Colon (tissue), 2 donors: ENCODE data around the gene UMAD1.
"Not testable (repeated sequence)": the region's sequence is repeated elsewhere in the genome, so short reads cannot be mapped to it uniquely, and the experiment has no call there.

Experiments
- FAIRE-seq: peaks from 2 replicates; lab custom pipeline; 2012; peaks lifted over from hg19 to GRCh38; lab: Jason Lieb, UNC
- donor health status: control.
- donor health status: control.

Gene UMAD1

DNA sequence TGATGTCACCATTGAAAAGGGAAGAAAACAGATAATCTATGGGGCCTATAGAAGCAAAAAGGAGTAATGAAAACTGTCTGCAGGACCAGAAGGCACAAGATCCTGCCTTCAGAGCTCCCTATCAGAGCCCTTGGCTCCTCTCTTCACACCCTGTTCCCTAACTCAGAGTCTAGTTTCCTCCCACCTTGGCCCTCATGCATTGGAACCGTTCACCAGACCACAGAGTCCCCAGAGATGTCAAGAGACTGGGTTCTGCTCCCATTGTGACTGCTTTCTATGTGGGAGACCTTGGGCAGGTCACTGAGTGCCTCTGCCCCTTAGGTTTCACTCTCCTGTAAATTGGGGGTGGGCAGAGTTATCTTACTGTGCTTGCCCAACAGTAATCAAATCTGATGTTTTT, 158.0 kb downstream of the UMAD1 start:
- no peak for FAIRE-seq

DNA sequence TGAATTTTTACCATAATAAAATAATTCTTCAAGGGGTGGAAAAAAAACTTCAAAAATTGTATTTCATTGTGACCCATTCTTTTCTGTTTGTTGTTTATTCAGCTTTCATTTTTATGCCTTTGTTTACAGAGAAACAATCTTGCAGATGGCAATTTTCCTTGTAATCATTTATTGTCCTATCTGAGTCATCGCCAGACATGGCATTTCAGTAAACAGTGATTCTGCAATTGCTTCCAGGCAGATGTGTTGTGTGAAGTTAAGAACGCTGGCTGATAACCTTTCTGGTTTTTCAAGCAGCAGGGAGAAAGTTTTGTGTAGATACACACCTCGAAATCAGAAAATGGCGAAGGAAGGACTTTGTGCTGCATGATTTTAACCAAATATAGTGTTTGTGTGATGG, 158.6 kb downstream of the UMAD1 start:
- no peak for FAIRE-seq

DNA sequence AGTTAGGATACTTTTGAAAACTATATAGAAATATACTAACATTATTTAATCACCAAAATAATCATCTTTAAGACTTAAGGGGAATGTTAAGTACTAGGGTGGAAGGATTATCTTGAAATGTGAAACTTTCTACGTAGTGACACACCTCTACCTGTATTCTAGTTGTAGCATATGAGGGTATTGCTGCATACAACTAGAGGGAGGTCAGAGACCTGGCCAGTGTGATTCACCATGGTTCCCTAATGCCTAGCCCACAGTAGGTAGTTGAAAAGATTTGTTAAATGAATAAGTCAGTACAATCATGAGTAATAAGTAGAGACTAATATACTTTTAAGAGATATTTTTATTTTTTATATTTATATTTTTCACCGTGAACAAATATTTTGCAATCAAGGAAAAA, 162.0 kb downstream of the UMAD1 start:
- no peak for FAIRE-seq

DNA sequence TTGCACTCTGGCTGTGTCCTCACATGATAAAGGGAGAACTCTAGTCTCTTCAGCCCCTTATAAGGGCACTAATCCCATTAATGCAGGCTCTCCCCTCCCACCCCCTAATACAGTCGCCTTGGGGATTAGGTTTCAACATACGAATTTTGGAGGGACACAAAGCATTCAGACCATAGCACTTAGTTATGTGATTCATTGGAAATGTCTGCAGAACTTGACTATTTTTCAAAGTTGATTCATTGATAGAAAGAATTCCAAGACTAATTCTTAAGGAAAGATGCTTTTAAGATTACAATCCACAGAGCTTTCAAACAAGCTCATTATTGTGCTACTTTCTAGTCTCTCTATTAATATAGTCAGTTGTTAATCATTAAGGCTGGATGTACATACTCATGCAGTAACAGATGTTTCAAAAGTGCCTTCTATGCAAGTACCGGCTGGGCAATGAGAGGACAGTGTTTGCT, 163.2 kb downstream of the UMAD1 start:
- FAIRE-seq = no peak

DNA sequence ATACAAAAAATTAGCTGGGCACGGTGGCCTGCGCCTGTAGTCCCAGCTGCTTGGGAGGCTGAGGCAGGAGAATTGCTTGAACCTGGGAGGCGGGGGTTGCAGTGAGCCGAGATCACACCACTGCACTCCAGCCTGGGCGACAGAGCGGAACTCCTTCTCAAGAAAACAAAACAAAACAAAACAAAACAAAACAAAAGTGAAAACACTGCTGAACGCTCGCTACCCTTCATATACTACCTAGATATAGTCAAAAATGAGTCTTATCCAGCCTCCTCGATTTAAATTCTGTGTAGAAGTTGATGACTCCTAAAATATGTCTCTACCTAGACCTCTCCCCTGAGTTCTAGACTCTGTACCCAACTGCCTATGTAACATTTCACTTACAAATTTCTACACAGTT, 164.3 kb downstream of the UMAD1 start:
- not testable (repeated sequence) for FAIRE-seq

DNA sequence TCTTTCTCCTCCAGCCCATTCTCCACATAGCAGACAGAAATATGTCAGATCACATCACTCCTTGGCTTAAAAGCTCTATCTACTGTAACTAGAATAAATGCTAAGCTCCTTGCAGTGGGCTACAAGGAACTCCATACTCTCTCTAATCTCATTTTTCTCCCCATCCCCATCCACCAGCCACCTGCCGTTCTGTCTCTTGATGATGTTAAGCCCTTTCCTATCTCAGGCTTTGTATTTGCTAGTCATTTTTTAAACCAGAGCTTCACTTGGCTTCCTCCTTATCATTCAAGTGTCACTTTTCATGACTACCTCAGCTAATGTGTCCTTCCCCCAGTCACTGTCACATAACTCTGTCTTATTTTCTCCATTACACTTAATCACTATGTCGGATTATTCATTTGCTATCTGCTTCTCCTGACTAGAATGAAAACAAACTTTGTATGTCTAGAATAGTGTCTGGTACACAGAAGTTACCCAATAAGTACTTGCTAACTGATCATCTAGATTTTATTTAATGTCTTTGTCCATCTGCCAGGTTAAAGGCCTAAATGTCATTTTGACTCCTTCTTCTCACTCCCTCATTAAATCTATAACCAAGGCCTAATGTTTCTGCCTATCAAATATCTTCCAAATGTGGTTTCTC, 165.1 kb downstream of the UMAD1 start:
- no peak for FAIRE-seq

DNA sequence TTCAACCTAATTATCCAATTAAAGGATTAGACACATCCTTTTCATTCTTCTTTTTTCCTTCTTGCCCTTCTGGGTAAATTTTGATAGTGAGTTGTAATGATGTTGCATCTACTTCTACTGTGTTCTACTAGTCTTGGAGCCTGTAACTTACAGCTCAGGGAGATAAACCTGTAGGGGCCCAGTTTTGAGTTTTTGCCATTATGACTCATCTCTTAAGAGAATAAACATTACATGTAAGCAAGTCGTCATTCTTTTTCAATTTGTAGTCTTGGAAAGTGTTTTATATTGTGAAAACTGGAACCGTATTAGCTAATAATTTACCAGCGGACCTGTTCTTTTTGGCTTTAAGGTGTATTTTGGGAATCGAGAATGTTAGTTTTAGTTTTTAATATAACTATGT, 167.6 kb downstream of the UMAD1 start:
- no peak for FAIRE-seq

DNA sequence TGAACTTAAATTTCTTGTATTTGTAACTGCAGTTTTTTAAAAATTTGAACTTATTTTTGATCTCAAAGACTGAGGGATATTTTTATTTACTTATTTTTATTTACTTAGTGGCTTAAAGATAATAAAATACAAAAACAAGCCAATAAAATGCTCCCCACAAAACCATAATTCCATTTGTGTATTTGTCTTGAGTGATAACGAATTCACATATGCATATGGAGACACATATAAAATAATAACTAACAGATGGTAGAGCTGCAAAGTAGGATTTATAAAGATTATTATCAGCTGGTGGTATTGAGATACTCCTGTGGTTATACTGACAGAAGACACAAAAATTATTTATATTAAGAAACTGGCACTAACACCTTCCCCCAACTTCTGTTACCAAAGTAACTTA, 168.1 kb downstream of the UMAD1 start:
- FAIRE-seq = no peak

DNA sequence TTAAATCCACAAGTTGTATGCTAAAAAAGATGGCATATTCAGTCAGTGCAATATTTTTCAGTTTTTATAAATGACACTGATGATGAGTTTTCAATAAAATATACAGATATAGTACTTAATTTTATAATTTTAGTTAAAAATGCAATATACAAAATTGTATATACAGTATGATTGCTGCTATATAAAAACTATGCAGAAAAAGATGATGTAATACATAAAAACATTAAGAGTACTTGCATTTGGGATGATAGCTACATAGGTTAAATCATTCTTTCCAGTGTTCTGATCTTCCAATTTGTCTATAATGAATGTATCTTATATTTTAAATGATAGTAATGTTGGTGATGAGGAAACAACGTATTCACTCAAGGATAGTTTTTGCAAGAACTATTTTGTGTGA, 169.8 kb downstream of the UMAD1 start:
- no peak for FAIRE-seq

DNA sequence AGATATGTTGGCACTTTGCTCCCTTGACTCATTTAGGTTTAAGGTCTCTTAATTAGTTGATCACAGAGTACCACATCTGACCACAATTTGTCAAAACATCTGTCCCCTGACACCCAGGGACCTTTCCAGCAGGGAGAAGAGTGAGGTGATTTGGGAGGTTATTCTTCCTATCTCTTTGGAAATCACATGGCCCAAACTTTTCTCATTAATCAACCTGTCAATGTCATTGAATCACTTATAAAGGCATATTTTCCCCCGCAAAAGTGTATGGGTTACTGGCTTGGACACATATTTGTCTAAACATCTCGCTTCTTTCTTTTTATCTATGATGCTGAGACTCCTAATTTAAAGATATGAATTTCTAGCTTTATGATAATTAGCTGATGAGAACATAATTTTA, 170.3 kb downstream of the UMAD1 start:
- no peak for FAIRE-seq

DNA sequence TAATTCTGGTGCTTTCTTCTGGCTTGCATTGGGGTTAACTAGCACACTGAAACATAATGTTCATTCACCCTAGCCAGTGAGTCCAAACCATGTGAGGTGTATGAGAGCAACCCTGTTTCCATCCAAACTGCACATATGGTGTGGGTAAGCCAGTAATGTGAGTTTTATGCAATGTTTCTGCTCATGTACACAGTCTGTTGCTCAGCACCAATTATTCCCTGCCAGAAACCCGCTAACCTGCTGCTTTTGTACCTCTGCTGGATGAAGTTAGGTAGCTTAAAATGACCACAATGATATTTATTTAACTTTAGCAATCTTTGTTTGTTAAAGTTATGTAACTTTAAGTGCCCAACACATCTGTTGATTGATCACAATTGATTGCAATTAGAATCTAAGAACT, 171.6 kb downstream of the UMAD1 start:
- no peak for FAIRE-seq

DNA sequence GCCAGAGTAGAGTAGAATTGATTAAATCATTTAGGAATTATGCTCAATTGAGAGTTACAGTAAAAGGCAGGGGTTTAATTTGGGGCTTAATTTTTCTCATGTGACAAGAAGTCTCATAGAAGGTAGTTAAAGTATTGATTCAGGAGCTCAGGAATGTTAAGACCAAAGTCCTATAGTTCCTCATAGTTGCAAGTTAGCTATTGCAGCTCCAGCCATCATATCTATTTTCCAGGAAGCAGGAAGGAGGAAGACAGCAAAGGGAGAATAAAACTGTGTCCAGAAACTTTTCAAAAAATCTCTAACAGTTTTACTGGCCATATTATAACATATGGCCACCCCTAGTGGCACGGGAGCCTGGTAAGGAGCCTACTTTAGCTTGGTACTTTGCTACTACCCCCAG, 174.8 kb downstream of the UMAD1 start:
- no peak for FAIRE-seq

DNA sequence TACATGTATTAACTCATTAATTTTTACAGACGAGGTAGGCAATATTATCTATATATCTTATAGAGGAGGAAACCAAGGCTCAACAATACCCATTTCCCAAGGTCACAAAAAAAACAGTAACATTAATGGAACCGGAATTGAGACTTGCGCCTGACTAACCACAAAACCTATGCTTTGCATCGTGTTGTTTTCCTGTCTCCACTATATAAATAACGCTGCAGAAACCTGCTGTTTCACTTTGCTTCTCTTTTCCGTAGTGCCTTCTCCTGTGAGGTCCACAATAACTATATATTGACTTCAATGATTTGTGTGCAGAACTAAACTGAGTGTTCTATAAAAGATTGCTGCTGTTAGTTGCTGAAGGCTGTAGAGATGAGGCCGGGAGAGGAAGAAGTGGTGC, 175.5 kb downstream of the UMAD1 start:
- no peak for FAIRE-seq

DNA sequence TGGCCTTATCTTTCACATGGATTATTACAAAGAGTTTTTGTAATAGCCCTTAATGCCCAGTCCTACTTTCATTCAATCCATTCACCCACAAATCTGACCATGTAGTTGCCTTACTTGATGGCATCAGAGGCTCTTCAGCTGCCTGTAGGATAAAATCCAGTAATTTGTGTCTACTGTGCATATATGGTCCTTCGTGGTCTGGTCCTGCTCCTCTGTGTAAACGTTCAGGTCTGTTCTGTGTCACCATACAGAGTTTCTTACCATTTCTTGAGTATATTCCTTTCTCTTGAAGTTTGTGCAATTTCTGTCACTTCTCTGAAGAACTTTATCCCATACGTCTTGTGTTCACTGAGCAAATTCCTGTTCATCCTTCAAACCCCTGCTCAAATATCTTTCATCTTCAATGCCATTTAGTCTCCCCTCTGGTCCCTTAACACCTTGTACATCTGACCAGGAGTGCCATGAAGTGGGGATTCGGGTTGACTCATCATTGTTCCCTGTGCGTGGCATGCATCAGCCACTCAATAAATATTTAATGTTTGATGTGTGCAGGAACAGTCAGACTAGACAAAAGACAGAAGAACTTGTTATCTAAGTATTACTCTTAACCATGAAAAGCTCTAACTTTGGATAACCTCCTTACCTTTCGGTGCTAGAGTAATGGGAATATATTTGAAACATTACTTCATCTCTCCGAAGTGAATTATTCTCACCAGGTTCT, 176.4 kb downstream of the UMAD1 start:
- FAIRE-seq = no peak

DNA sequence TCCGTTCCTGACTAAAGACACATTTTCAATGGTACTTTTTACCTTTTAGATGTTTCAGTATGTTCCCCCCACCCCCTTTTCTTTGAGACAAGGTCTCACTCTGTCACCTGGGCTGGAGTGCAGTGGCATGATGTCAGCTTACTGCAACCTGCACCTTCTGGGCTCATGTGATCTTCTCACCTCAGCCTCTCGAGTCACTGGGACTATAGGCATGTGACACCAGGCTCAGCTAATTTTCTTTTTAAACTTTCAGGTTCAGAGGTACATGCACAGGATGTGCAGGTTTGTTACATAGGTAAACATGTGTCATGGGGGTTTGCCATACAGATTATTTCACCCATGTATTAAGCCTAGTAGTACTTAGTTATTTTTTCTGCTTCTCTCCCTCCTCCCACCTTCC, 177.2 kb downstream of the UMAD1 start:
- FAIRE-seq = no peak

DNA sequence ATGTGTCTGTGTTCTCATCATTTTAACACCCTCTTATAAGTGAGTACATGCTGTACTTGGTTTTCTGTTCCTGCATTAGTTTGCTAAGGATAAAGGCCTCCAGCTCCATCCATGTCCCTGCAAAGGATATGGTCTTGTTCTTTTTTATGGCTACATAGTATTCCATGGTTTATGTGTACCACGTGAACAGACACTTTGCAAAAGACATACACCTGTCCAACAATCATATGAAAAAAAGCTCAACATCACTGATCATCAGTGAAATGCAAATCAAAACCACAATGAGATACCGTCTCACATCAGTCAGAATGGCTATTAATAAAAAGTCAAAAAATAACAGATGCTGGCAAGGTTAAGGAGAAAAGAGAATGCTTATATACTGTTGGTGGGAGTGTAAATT, 177.6 kb downstream of the UMAD1 start:
- not testable (repeated sequence) for FAIRE-seq

DNA sequence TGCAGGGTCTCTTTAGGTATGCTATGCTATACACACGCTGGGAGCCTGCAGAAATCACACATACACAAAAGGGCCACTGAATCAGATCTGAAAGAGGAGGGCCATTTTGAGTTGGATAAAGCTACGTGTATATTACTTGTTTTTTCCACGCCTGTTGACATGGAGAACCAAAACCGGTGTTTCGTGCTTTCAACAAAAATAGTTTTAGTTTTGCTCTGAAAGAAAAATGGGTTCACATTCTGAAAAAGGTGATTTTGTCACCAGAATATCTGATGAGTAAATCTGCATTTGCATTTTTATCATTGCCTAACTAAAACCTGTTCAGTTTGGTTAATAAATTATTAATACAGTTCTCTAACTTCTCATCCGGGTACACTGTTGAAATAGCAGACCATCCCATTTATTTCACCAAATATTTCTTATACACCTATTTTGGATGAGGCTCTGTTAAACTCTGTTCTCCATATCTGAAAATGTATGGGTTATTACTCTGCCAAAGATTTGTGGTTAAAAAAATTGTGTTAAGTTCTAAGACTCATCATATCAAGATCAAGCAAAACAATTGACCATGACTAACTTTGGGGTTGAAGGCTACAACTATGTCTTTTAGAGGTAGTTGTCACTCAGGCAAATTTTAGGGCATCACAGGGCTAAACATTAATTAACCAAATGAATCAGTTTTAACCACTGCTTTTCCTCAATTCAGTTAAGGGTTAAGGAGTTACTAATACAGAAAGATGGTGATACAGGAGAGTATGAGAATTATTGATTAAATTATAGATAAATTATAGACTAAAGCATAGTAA, 179.1 kb downstream of the UMAD1 start:
- no peak for FAIRE-seq

DNA sequence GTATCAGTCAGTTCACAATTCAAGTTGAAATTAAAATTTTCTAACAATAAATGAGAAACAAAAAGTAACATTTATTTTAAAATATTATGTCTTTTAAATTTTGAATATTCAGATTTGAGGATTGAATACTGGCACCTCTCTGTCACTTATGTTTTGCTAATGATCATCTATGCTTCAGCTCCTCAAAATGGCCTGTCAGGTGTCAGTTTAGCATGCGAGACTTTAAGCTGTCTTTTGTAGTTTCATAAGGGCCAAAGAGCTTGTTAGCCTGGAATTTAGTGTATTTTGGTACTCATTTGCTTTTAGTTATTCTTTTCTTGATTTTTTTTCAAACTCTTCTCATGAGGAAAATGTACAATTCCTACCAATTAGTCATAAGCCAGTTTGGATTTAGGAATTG, 179.9 kb downstream of the UMAD1 start:
- FAIRE-seq = no peak

DNA sequence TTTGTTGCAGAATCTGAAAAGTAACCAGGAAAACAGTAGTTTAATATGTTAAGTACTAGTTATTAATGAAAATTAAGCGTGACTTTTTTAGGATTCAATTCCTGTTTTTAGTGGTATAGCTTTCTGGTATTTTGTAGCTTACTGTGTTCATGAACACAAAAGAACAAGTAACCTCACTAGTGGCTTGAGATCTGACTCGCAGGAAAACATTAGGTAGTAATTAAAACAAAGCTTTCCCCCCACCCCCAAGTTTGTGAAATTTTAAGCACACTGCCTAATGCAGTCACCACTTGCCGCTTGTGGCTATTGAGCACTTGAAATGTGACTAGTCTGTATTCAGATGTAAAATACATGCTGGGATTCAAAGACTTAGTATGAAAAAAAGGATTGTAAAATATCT, 180.4 kb downstream of the UMAD1 start:
- no peak for FAIRE-seq

DNA sequence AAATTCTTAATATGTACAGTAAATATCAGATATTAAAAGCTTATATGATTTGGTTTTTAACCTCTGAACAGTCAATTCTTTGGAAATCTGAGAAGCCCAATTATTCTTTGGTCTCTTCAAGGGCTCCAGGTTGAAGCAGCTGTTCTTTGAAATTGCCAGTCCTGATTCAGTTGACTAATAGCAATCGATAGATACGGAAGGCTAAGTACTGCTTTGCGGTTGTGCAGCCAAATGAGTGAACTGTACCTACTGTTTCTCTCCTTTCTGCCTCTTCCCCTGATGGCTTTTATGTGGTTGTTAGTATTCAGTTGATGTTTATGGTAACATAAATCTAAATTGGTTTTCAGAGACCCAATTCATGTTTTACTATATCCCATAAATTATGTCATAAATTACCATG, 181.0 kb downstream of the UMAD1 start:
- FAIRE-seq = no peak

DNA sequence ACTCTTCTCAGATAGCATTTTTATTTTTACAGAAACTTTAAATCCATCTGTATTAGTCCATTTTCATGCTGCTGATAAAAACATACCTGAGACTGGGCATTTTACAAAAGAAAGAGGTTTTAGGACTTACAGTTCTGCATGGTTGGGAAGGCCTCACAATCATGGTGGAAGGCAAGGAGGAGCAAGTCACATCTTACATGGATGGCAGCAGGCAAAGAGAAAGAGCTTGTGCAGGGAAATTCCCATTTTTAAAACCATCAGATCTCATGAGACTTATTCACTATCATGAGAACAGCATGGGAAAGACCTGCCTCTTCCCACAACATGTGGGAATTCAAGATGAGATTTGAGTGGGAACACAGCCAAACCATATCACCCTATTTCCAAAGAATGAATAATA, 184.7 kb downstream of the UMAD1 start:
- not testable (repeated sequence) for FAIRE-seq

DNA sequence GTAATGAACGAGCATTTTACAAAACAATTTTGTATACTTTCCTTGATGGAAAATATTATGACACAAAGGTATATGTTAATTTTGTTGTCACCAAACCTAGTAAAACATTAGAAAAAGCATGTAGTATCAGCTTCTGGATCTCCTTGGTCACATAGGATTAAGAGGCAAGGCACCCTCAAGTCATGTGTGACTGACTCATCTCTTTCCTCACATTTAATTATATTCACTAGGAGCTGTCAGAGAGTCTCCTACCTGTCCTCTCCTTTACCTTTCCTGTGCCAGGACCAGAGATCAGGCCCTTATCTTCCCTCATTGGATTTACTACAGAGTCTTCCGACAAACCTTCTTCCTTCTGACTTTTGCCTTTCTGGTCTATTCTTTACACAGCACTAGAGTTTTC, 189.1 kb downstream of the UMAD1 start:
- no peak for FAIRE-seq
